Measurements from ENCODE around the gene PDS5B.

DNA sequence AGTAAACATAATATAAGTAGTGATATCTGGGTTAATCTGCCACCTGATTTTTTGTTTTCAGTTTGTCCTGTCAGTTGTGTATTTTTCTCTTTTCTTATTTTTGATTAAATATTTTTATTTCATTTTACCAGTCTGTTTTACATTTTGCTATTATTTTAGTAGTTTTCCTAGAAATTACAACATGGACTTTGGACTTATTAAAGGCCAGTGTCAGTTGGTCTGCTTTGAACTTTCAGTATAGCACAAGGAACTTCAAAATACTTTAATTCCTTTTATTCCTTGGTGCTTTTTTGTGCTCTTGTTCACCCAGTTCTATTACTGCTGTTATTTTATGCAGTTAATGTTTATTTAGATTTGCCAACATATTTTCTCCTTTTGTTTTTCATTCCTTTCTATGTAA, 149.6 kb downstream of the PDS5B start:
- no peak for TF ChIP-seq RAD21 (IDR thresholded peaks at IDR 0.05)
- no peak for TF ChIP-seq CTCF (IDR thresholded peaks at IDR 0.05; ENCODE audit: low read depth, low read length, missing input control)
- TF ChIP-seq FOXA1 (IDR thresholded peaks at IDR 0.05) = no peak
- TF ChIP-seq MAX (IDR thresholded peaks at IDR 0.05) = no peak
- TF ChIP-seq, protein P1, sequence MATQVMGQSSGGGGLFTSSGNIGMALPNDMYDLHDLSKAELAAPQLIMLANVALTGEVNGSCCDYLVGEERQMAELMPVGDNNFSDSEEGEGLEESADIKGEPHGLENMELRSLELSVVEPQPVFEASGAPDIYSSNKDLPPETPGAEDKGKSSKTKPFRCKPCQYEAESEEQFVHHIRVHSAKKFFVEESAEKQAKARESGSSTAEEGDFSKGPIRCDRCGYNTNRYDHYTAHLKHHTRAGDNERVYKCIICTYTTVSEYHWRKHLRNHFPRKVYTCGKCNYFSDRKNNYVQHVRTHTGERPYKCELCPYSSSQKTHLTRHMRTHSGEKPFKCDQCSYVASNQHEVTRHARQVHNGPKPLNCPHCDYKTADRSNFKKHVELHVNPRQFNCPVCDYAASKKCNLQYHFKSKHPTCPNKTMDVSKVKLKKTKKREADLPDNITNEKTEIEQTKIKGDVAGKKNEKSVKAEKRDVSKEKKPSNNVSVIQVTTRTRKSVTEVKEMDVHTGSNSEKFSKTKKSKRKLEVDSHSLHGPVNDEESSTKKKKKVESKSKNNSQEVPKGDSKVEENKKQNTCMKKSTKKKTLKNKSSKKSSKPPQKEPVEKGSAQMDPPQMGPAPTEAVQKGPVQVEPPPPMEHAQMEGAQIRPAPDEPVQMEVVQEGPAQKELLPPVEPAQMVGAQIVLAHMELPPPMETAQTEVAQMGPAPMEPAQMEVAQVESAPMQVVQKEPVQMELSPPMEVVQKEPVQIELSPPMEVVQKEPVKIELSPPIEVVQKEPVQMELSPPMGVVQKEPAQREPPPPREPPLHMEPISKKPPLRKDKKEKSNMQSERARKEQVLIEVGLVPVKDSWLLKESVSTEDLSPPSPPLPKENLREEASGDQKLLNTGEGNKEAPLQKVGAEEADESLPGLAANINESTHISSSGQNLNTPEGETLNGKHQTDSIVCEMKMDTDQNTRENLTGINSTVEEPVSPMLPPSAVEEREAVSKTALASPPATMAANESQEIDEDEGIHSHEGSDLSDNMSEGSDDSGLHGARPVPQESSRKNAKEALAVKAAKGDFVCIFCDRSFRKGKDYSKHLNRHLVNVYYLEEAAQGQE (IDR thresholded peaks at IDR 0.05) = no peak
- TF ChIP-seq RXRA (IDR thresholded peaks at IDR 0.05) = no peak
- no peak for TF ChIP-seq TAF1 (conservative IDR thresholded peaks at IDR 0.05)
- no peak for TF ChIP-seq YY1 (IDR thresholded peaks at IDR 0.05)
- TF ChIP-seq NR2F2 (IDR thresholded peaks at IDR 0.05) = no peak
- TF ChIP-seq JUND (IDR thresholded peaks at IDR 0.05) = no peak
- TF ChIP-seq EGR1 (IDR thresholded peaks at IDR 0.05; ENCODE audit: low read depth in 2 of 2) = no peak
- TF ChIP-seq GABPA (IDR thresholded peaks at IDR 0.05 in 1 of 2, conservative IDR thresholded peaks at IDR 0.05 in 1 of 2) = no peak

All from liver (tissue), 3 donors.